PC-9 (cell line): ENCODE measurements around the gene UBE2H.

ENCODE experiments used
- EZH2 ChIP-seq: fragments of 200-600 bp; sonication (generic); IDR thresholded peaks from 2 replicates; pipeline ENCODE4 v1.8.0; 2017; ENCODE audit warnings: antibody characterized with exemption, low read depth
- TF ChIP-seq, protein P1 (sequence below): fragments of 200-600 bp; sonication (generic); conservative IDR thresholded peaks from 2 replicates; pipeline ENCODE4 v1.6.1; 2017; ENCODE audit warnings: mixed run types, antibody characterized with exemption, mild to moderate bottlenecking, moderate library complexity

DNA sequence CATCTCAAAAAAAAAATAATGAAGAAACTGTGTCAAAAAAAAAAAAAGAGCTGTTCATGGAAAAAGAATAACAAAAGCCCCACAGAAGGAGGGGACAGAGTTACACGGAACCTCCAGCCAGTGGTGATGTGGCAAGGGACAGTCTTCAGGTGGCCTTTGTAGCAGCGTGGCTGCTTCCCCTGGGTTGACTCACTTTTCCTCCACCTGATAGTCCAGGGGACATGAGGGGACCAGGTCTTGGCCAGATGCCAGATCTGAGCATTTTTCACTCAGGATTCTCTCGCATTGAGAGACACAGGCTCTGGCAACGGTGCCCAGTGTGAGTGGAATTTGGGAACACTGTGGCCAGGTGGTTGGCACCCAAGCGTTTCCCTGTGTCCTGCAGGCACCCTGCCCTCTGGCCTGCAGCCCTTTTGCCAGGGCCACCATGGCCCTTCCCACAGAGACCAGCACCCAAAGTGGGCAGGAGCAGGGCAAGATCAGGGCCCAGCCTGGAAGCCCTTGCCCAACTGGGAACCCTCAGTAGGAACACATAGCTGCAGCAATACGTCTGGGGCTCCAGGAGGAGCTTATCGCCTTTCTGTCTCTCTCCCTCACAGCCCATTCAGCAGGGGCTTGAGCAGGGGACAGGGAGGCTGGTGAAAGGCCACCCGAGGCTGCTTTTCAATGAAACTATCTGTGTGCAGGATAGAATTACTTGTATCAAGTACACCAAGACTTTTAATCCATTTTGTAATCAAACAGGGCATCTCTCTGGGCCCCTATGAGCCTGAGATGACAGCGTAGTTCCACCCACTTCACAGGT lies 159.1 kb downstream of the UBE2H start:
- TF ChIP-seq, protein P1, sequence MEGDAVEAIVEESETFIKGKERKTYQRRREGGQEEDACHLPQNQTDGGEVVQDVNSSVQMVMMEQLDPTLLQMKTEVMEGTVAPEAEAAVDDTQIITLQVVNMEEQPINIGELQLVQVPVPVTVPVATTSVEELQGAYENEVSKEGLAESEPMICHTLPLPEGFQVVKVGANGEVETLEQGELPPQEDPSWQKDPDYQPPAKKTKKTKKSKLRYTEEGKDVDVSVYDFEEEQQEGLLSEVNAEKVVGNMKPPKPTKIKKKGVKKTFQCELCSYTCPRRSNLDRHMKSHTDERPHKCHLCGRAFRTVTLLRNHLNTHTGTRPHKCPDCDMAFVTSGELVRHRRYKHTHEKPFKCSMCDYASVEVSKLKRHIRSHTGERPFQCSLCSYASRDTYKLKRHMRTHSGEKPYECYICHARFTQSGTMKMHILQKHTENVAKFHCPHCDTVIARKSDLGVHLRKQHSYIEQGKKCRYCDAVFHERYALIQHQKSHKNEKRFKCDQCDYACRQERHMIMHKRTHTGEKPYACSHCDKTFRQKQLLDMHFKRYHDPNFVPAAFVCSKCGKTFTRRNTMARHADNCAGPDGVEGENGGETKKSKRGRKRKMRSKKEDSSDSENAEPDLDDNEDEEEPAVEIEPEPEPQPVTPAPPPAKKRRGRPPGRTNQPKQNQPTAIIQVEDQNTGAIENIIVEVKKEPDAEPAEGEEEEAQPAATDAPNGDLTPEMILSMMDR = no peak
- TF ChIP-seq EZH2 = no peak
